Esophagus muscularis mucosa (tissue), 4 donors: ENCODE data around the gene ABCB10. TPM values are rescaled to one million over a fixed set of nuclear protein-coding genes. Genes with fewer than 3 reads are reported as not detected.
"Not testable (repeated sequence)": the region's sequence is repeated elsewhere in the genome, so short reads cannot be mapped to it uniquely, and the experiment has no call there.

Experiments used
- DNase-seq: peaks from one replicate; pipeline ENCODE4 v3.0.0-alpha.2; 2017; ENCODE audit errors: extremely low spot score
- H3K27ac ChIP-seq, 4 donors: fragments of 200-600 bp; sonication (generic); replicated peaks in 1 of 4; 1 replicate in 3 of 4; 2 replicates in 1 of 4; pipeline ENCODE4 v1.5.1; 2016 to 2019; ENCODE audit warnings: mild to moderate bottlenecking in 1 of 4
- H3K27me3 ChIP-seq, 4 donors: fragments of 200-600 bp; sonication (generic); one replicate each; pipeline versions ENCODE4 v1.5.1 to v1.6.0; 2016 to 2019
- H3K36me3 ChIP-seq, 4 donors: fragments of 200-600 bp; sonication (generic); one replicate each; pipeline ENCODE4 v1.5.1; 2016 to 2019
- H3K4me1 ChIP-seq, 4 donors: fragments of 200-600 bp; sonication (generic); one replicate each; pipeline ENCODE4 v1.5.1; 2016 to 2019
- H3K4me3 ChIP-seq, 4 donors: fragments of 200-600 bp; sonication (generic); 1 replicate in 2 of 4; 2 replicates in 2 of 4; pipeline ENCODE4 v1.5.1; 2016 to 2019; ENCODE audit warnings: mild to moderate bottlenecking in 4 of 4, moderate library complexity in 1 of 4
- H3K9me3 ChIP-seq, 4 donors: fragments of 200-600 bp; sonication (generic); 1 replicate in 3 of 4; 2 replicates in 1 of 4; pipeline ENCODE4 v1.5.1; 2016 to 2019
- CTCF ChIP-seq, 3 experiments: fragments of 200-600 bp in 2 of 3; fragments of 450-650 bp in 1 of 3; sonication (generic) in 2 of 3; IDR thresholded peaks; one replicate each; pipeline ENCODE4 v1.5.1; 2017 to 2019; ENCODE audit warnings: antibody characterized with exemption in 3 of 3, mild to moderate bottlenecking in 2 of 3, moderate library complexity in 1 of 3
- EP300 ChIP-seq: sonication (generic); formaldehyde crosslinking; IDR thresholded peaks from one replicate; pipeline ENCODE4 v1.6.1; 2017; ENCODE audit warnings: antibody characterized with exemption
- POLR2A ChIP-seq: fragments of 450-650 bp; IDR thresholded peaks from one replicate; pipeline ENCODE4 v1.6.1; 2017; ENCODE audit warnings: antibody characterized with exemption, moderate library complexity, mild to moderate bottlenecking, low read depth
- POLR2AphosphoS5 ChIP-seq, 2 donors: sonication (generic); formaldehyde crosslinking; IDR thresholded peaks; one replicate each; pipeline ENCODE4 v1.6.1; 2017; ENCODE audit warnings: antibody characterized with exemption in 2 of 2
- WGBS: methylation state at CpG from one replicate; pipeline ENCODE4 v1.1.5; 2018; 5-methylcytosine and 5-hydroxymethylcytosine counted together
- intact Hi-C: fragments of 100-400 bp; cut with DNase I; formaldehyde crosslinking; loops from one replicate; pipeline ENCODE4 v1.15.1; 2023
- total RNA-seq, 4 donors: library from RNA; depleted of rRNA; stranded (reverse); fragments of >200 nt; gene quantifications; one replicate each; pipeline versions ENCODE4 v1.1.0 to v1.2.1, GENCODE V29; 2016

Gene ABCB10
- total RNA-seq, 4 donors from 2014 or later = 14.1 to 28.7 (median 21.3) TPM

- no peak overlapping the region for H3K4me3 ChIP-seq
- TF ChIP-seq POLR2AphosphoS5 (IDR thresholded peaks at IDR 0.05) (no peak), POLR2A (no peak), CTCF (IDR thresholded peaks at IDR 0.05) (no peak), EP300 (no peak)
- no peak for DNase-seq
- H3K9me3 ChIP-seq = no peaks in the 10 kb centered on the region
- 85% methylated on average over 10 of the region's 10 CpGs for WGBS
- H3K4me1 ChIP-seq = peaks cover 0 to 16% (median 13%) of the 10 kb centered on the region in 4 donors
- H3K27ac ChIP-seq = no peak overlapping the region
- H3K27me3 ChIP-seq = no peaks in the 10 kb centered on the region
- H3K36me3 ChIP-seq = peaks cover 33 to 90% (median 74%) of the 10 kb centered on the region in 4 donors
- intact Hi-C loops = loop anchor here (5.0 to 10.0 kb wide), 2 partner anchors 138 to 815 kb away; partner anchors contain the start of gene CCSAP
Observed at GRCh38 chr1:229479660-229480399, 78.7 kb downstream of the ABCB10 start.

GRCh38 chr1:229478852-229479251 lies 79.7 kb downstream of the ABCB10 start:
- Histone ChIP-seq H3K4me1 (peaks cover 0 to 16% (median 13%) of the 10 kb centered on the region in 4 donors), H3K36me3 (peaks cover 37 to 93% (median 77%) of the 10 kb centered on the region in 4 donors), H3K27me3 (no peaks in the 10 kb centered on the region), H3K9me3 (no peaks in the 10 kb centered on the region), H3K4me3 (no peak overlapping the region), H3K27ac (no peak overlapping the region)
- TF ChIP-seq POLR2A = no peak
- no peak for TF ChIP-seq POLR2AphosphoS5 (IDR thresholded peaks at IDR 0.05)
- TF ChIP-seq EP300 = no peak
- TF ChIP-seq CTCF (IDR thresholded peaks at IDR 0.05) = no peak
- 67% methylated on average over 1 of the region's 1 CpG for WGBS
- intact Hi-C loops = no loop called here
- DNase-seq = no peak

- peaks cover 29 to 88% (median 81%) of the 10 kb centered on the region in 4 donors for H3K36me3 ChIP-seq
- H3K4me1 ChIP-seq, H3K27ac ChIP-seq, H3K27me3 ChIP-seq, H3K4me3 ChIP-seq, DNase-seq, H3K9me3 ChIP-seq, intact Hi-C loops: not testable (repeated sequence)
- 92% methylated on average over 13 of the region's 13 CpGs for WGBS
Observed at GRCh38 chr1:229475859-229476258, 82.6 kb downstream of the ABCB10 start.

- no peak for DNase-seq
- Histone ChIP-seq H3K4me1 (no peaks in the 10 kb centered on the region), H3K36me3 (peaks cover 38 to 91% (median 85%) of the 10 kb centered on the region in 4 donors), H3K4me3 (no peak overlapping the region), H3K27me3 (no peaks in the 10 kb centered on the region), H3K27ac (no peak overlapping the region), H3K9me3 (no peaks in the 10 kb centered on the region)
- intact Hi-C loops = no loop called here
- 96% methylated on average over 2 of the region's 2 CpGs for WGBS
- TF ChIP-seq POLR2AphosphoS5 (IDR thresholded peaks at IDR 0.05) = no peak
Observed at GRCh38 chr1:229474509-229474908, 84.0 kb downstream of the ABCB10 start.

GRCh38 chr1:229471175-229471574 lies 87.3 kb downstream of the ABCB10 start:
- no peaks in the 10 kb centered on the region for H3K4me1 ChIP-seq
- DNase-seq = no peak
- 84% methylated on average over 3 of the region's 3 CpGs for WGBS
- no peaks in the 10 kb centered on the region for H3K9me3 ChIP-seq
- peaks cover 42 to 91% (median 81%) of the 10 kb centered on the region in 4 donors for H3K36me3 ChIP-seq
- intact Hi-C loops = no loop called here
- H3K27ac ChIP-seq = no peak overlapping the region
- TF ChIP-seq POLR2AphosphoS5 (IDR thresholded peaks at IDR 0.05) (no peak), EP300 (no peak), POLR2A (no peak), CTCF (IDR thresholded peaks at IDR 0.05) (no peak)
- no peak overlapping the region for H3K4me3 ChIP-seq
- no peaks in the 10 kb centered on the region for H3K27me3 ChIP-seq
